HG02798 (cell line): ENCODE data around the gene GNA14.
"Not testable (repeated sequence)": the region's sequence is repeated elsewhere in the genome, so short reads cannot be mapped to it uniquely, and the experiment has no call there.

Experiments
- ATAC-seq: cut with Tn5 transposase; IDR thresholded peaks from one replicate; pipeline ENCODE4 v1.9.1; 2021; ENCODE audit warnings: mild to moderate bottlenecking; ENCODE audit not compliant: unreplicated experiment, poor library complexity

The GNA14 gene

DNA sequence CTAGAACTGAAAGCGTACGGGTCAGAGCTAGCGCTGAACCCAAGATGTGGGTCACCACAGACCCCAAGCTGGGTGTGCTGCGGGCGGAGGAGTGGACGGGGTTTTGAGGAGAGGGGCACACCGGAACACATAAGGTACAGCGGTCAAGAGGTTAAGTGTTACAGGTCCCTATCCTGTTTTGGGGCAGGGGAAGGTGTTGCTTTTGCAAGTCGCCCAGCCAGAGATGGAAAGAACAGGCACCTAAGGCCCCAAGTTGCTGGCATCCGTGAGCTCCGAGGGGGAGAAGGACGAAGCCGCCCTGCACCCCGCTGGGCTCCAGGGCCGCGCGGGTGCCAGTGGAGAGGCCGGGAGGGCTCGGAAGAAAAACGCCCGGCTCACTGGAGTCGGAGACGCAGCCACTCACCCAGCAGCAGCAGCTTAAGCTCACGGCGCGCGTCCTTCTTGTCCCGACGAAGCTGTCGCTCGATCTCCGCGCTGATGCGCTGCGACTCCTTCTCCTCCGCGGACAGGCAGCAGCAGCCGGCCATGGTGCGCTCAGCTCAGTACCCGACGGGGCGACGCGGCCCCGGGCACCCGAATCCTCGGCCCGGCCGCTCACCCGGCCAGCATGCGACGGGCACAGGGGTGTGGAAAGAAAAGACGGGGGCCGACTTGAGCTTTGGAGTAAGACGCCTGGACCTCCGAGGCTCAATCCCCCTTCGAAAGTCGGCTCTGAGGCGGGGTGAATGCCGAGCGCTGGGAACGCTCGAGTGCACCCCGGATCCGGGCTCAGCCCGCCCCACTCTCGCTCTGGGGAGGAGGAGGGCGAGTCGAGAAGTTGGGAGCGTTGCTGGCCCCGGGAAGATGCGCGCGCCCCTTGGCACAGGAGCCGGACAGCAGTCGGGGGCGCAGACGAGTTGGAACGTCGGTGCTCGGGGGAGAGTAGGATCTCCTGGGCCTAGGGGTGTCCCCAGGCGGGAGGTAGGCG lies 572 bp downstream of the GNA14 start:
- ATAC-seq, result no peak

DNA sequence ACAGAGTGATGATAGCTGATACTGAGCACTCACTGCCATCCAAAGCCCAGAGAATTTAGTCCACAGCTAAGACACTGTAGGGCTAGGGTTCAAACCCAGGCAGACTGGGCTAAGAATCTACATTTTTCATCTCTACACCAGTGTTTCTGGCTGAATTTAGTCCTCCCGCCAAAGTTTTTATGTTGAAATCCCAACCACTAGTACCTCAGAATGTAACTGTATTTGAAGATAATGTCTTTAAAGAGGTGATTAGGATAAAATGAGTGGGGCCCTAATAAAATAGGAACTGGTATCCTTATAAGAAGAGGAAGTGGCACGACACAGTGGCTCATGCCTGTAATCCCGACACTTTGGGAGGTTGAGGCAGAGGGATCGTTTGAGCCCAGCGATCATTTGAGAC lies 4.3 kb downstream of the GNA14 start:
- ATAC-seq, result no peak

DNA sequence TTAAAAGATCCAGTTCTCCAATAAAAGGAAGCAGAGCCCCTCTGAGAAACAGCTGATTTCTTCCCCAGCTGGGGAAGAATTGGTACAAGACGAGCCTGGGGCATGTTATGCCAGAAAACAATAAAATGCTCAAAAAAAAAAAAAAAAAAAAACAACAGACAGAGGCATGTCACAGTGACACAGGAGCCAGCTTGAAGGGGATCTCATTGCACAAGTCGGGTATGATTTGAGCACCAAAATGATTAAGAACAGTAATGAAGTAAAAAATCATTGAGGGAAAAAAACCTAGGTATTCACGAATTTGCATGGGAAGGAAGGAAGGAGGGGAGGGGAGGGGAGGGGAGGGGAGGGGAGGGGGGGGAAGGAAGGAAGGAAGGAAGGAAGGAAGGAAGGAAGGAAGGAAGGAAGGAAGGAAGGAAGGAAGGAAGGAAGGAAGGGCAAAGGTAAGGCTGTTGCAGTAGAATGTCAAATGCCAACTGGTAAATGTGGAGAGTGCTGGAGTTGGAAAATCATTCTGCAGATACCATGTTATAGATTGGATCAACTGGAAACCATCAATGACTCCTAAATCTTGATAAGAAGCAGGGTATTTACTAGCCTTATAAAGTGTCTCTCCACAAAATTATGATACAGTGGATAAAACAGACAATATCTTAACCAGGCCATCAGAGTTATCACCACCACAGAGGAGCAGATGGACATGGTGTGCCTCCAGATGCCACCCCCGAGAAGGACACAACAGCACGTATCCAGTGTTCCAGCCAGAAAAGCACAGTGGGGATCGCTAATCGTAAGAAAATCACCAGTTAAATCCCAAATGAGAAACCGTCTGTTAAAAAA lies 7.2 kb downstream of the GNA14 start:
- no peak for ATAC-seq

DNA sequence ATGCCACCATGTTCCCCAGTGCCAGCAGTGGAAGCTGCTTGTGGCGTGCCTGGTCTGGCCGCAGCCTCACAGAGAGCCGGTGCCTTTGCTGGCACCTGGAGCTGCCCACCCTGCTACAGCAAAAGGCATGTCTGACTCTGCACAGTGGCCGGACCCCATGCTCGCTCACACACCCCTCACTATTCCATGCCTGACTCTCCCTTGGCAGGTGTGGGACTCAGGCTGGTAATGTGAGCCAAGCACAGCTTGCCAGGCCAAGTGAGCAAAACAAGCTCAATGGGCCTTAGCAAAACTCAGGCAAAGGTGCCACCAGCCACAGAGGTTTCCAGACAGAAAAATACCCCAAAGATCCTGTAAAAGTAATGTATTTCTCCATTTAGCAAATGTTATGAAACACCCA lies 15.5 kb downstream of the GNA14 start:
- no peak for ATAC-seq

DNA sequence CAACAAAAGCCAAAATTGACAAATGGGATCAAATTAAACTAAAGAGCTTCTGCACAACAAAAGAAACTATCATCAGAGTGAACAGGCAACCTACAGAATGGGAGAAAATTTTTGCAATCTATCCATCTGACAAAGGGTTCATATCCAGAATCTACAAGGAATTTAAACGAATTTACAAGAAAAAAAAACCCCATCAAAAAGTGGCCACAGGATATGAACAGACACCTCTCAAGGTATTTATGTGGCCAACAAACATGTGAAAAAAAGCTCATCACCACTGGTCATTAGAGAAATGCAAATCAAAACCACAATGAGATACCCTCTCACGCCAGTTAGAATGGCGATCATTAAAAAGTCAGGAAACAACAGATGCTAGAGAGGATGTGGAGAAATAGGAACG lies 19.3 kb downstream of the GNA14 start:
- ATAC-seq, result not testable (repeated sequence)

DNA sequence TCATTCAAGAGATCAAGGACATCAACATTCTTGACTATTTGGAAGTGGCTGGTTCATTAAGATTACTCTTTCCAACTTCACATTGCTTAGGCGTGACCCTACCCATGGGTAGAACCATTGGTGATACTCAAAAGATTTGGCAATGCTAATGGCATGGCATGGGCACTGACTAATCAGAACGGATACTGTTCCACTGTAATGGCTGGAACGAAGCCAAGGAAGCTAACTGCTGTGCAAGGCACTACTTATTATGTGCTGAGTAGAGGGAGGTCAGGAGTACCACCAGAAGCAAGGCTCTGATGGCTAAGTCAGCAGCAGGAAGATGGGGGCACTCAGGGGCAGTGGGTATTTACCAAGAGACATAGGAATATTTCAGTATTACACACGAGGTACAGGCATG lies 31.9 kb downstream of the GNA14 start:
- ATAC-seq, result no peak

DNA sequence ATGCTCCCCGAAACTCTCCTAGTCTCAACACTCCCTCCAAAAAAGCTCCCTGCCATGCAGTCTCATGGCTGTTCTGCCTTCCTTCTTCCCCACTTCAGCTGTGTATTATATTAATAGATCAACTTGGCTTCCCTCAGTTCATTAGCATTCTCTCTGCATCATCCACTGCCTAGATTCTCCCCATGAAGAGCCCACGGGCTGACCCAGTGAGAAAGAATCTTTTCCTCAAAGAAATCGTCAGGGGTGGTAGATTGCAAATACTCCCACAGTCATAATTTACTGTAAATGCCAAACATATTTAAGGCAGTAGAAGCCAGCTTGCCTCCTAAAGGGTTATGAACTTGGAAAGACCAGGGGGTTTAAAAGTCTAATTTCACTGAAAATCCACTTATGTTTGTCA lies 33.5 kb downstream of the GNA14 start:
- no peak for ATAC-seq

DNA sequence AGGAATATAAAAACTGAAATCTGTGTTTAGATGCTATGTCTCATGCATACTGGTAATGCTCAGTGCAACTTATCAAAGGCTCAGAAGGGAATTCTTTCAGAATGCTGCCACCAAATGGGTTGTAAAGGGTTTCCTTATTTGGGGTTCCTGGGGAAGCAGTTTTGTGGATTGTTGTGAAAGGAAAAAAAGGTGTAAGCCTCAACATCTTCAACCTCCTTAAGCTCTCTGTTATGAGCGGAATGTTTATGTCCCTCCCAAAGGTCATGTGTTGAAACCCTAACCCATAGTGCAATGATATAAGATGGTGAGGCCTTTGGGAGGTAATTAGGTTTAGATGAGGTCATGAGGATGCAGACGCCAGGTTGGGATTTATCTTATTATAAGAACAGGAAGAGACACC lies 41.6 kb downstream of the GNA14 start:
- ATAC-seq, result no peak

DNA sequence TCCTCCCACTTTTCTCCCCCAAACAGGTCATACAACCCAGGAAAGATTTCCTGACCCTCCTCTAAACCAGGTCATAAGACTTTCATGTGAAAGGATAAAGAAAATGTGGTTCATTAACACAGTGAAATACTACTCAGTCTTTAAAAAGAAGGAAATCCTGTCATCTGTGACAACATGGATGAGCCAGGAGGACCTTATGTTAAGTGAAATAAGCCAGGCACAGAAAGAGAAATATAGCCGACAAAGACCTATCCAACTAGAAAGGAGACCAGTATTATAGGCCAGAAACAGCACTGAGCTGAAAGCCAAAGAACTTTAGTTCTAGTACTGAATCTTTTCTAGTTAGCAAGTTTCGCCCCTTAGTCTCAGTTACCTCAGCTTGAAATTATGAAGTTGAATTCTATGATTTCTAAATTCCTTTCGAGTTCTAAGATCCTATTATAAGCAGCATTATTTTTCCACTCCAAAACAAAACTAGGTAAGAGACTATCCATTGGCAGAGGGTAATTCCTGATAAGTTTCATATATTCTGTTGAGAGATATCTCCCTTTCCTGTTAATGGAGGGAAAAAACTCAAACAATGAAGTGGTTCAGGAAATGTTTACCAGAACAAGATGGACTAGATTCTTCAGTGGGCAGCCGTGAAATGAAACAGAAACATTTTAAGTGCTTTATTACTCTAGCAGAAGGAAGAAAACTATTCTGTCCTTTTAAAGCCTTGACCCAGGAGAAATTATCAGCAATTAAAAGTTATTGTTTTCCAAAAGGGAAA lies 42.5 kb downstream of the GNA14 start:
- no peak for ATAC-seq

DNA sequence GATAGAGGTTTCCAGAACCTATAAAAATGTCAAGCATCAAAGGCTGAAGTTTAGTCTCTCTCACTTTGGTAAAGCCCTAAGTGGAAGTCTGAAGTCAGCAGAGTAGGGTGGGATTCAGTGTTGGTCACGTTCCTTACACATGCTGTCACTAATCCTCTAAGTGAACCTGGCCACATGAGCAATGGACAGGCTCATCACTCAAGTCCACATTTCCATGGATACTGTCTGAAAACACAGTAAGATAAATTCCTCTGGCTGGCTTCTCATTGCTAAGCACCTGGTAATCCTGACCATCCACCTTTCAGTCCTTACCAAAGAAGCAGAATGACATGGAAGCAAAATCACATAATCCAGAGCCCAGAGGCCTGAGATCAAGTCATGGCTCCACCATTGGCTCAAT lies 43.8 kb downstream of the GNA14 start:
- no peak for ATAC-seq

DNA sequence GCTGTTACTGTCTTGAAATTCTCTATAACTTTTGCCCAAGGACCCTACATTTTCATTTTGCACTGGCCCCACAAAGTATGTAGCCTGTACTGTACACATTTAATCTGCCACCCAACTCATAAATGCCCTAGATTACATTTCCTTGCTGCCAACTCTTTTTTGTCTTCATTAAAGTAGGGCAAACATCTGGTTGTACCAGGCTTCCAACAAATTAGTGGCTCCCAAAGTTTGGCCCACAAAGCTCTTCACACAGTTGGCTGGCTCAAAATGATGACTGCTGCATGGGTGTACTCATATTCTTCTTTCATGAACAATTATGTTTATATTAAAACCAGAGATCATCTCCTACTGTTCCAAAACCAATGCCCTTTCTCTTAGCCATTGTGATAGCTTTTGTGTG lies 45.3 kb downstream of the GNA14 start:
- no peak for ATAC-seq

DNA sequence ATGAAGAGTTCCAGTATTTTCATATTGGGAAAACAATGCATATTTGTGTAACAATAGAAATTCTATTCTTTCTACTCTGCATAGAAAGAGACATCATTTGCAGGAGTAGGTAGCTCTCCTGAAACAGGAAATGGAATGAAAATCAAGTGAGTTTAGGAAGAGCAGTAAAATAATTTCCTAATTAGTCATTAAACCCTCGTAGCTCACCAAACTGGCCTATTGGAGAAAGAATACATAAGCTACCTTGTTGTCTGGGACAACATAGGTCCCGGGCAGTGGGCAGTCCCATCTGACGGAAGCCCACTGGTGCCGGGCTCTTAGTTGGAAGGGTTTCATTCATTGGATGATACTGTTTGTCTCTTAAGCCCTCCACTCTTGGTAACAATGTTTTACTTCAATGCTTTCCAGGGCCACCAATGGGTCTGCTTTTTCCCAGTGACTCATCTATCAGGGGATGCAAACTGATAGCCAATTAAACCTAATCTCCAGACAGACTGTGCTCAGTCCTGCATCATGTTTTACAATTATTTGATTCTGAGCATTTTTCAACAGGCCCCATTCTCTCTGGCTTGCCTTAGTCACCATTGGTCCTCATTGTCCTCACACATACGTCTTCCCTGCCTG lies 46.5 kb downstream of the GNA14 start:
- no peak for ATAC-seq

DNA sequence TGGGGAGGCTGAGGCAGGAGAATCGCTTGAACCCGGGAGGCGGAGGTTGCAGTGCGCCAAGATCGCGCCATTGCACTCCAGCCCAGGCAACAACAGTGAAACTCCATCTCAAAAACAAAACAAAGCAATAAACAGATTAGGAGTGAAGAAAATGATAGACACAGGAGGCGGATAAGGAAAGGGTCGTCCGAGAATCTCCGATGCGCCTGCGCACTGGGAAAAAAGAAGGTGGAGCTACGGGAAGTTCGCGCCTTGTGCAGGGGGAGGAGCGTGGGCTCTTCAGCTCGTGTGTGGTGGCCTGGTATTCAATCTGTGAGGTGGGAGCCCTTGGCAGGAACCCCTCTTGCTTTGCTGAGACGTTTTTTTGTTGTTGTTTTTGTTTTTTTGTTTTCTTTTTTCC lies 47.3 kb downstream of the GNA14 start:
- no peak for ATAC-seq

DNA sequence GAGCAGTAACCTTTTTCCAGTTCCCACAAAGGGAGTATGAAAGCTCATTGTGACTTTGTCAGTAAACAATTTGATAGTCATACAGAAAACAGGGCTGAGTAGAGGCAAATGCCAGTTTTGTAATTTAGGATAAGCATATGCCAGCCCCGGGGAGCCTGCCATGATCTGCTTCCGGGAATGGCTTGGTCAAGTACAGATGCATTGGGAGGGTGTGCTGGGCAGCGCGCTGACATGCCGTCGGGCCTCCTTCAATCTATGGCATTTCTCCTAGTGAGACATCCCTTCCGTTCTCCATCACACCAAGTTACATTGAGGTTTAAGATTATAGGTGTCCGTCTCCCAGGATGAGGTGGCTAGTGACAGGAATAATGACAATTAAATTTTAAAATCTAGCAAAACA lies 48.6 kb downstream of the GNA14 start:
- no peak for ATAC-seq

DNA sequence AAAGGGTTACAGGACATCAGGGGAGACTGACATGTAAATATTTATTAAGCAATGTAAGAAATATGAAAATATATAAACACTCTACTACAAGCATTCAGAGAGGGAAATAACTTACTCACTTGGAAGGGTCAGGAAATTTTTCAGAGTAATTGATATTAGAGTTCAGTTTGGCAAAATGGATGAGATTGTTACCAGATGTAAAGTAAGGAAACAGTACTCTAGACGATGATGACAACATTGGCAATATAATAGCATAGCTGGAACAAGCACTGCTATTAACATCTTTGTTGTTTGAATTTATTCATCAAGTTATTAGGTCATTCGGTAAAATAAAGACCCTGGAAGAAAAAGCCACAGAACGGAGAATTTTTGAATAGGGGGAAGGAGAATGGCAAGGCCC lies 49.1 kb downstream of the GNA14 start:
- ATAC-seq, result no peak

DNA sequence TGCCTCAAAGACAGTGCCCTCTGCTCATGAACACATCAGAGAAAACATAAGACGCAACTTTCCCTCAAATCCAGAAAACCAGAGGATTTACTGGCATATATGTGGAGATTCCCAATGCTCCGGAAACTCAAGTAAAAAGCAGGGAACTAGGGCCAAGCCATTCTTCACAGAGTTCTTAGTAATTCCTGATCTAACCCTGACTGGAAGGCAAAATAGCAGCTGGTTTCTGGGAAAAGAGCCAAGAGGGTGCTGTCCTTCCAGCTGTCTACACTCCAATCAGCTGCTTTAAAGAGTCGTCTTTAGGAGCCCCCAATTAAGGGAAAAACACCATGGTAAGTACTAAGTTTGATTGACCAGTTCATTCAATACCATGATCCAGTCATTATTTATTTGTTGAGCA lies 49.6 kb downstream of the GNA14 start:
- ATAC-seq, result no peak

DNA sequence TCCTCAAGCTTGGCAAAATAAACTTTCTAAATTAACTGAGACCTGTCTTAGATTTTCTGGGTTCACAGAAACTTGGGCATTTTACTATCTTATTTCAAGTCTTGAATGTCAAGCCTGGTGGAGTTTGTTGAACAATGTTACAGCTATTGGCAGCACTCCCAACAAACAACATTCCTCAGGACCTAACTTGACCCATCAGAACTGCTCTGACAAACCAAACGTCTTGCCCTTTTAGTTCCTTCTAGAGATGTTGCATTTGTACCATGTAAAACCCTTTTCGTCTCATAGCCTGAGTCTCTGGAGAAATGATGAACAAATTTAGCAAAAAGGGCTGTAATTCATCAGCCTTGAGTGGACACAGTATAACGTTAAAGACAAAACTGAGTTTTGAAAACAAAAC lies 51.1 kb downstream of the GNA14 start:
- ATAC-seq, result no peak

DNA sequence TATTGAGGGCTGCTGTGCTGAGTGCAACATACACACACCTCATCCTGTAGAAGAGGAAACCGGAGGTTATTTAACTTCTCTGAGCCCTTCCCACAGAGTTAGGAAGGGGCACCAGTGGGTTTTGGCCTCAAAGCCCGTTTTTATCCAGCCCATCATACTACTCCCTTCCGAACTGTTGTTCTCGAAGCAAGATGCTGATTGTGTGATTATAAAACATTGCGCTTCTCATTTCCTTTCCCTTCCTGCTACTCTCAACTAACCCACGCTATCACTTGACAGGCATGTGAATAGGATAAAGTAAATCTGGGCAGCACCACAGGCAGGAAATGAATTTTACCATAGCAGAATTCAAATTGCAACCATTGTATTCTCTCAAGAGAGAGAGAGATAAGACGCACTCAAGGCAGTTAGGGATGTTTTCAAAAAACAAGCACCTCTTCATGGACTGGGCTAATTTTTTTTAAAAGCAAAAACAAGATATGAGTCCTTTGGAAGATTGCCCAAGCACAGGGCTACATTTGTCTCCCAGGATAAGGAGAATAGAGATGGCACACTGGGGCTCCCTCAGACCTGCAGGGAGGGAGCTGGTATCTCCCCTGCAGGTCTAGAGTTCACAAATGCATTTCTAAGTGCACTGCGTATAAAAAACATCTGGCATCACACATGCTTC lies 52.6 kb downstream of the GNA14 start:
- ATAC-seq, result no peak

DNA sequence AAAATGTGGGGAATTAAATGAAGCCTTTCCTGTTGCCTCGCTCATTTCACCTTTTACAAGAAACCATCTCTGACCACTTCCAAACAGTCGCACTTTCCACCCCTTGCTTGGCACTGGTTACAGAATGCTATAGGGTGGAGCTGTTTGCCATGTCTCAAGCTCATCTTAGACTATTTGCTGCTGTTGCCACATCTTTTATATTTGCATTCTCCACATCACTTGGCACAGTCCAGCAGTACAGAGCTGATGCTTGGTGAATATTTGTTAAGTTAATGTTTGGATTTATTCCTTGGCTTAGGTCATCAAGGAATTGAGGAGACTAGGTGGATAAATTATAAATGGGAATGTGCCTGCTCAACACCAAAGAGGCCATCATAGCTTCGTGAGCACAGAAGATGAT lies 53.2 kb downstream of the GNA14 start:
- no peak for ATAC-seq

DNA sequence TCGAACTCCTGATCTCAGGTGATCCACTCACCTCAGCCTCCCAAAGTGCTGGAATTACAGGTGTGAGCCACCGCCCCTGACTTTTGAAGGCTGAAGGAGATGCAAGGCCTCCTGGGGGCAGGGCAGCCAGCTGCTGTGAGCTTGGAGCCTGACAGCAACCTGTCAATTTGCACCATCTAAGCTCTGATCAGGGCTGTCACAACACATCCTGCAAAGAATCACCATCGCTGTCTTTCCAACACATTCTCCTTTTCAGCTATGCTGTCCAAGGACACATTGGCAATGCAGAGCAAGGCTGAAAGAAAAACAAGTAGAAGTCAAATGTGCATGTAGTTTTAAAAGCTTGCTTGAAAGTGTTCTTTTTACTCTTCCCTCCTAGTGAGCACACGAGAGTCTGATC lies 54.6 kb downstream of the GNA14 start:
- no peak for ATAC-seq
